OCI-LY7 (cell line): ENCODE measurements around the gene KCNQ1. TPM values are rescaled to one million over a fixed set of nuclear protein-coding genes. Genes with fewer than 3 reads are reported as not detected.

ENCODE experiments used
- BruUV-seq: library from RNA; stranded (reverse); fragments of 400-500 nt; replicated peaks from 2 replicates; lab custom pipeline; 2021; lab: Mats Ljungman, UMichigan
- CTCF ChIA-PET: fragments of 300-600 bp; sonication (Branson Sonifier 250); formaldehyde crosslinking; loops from one replicate; lab custom pipeline; 2022; ENCODE audit warnings: antibody characterized with exemption; ENCODE audit not compliant: unreplicated experiment; lab: Charles Lee
- POLR2A ChIA-PET: fragments of 300-600 bp; sonication (Branson Sonifier 250); formaldehyde crosslinking; loops from one replicate; lab custom pipeline; 2022; ENCODE audit warnings: antibody characterized with exemption; lab: Charles Lee
- DNase-seq: peaks from one replicate; pipeline ENCODE4 v3.0.0-alpha.2; 2015; ENCODE audit warnings: low spot score
- H2AFZ ChIP-seq: fragments of 200-600 bp; sonication (generic), shearing (Covaris generic); 2 replicates; pipeline ENCODE4 v1.6.1; 2014; ENCODE audit warnings: mild to moderate bottlenecking, antibody characterized with exemption, low read length, moderate library complexity
- H3K27ac ChIP-seq: fragments of 200-600 bp; sonication (generic); 2 replicates; pipeline ENCODE4 v1.5.1; 2014; ENCODE audit warnings: mixed run types, low read depth, mild to moderate bottlenecking, moderate library complexity, low read length, inconsistent platforms; ENCODE audit not compliant: poor library complexity, severe bottlenecking
- H3K36me3 ChIP-seq: fragments of 200-600 bp; sonication (generic); 2 replicates; pipeline ENCODE4 v1.6.1; 2014; ENCODE audit warnings: mild to moderate bottlenecking, antibody characterized with exemption, low read length, moderate library complexity, mixed read lengths; ENCODE audit not compliant: insufficient read depth
- H3K4me1 ChIP-seq: fragments of 200-600 bp; sonication (generic); 2 replicates; pipeline ENCODE4 v1.5.1; 2014; ENCODE audit warnings: mild to moderate bottlenecking, low read length; ENCODE audit not compliant: insufficient read depth, poor library complexity, severe bottlenecking
- H3K4me2 ChIP-seq: fragments of 200-600 bp; sonication (generic); 2 replicates; pipeline ENCODE4 v1.6.1; 2014; ENCODE audit warnings: mild to moderate bottlenecking, low read length
- H3K4me3 ChIP-seq: fragments of 200-600 bp; sonication (generic); 2 replicates; pipeline ENCODE4 v1.5.1; 2014; ENCODE audit warnings: mild to moderate bottlenecking, low read depth, low read length; ENCODE audit not compliant: poor library complexity, severe bottlenecking
- H3K79me2 ChIP-seq: fragments of 200-600 bp; sonication (generic); 2 replicates; pipeline ENCODE4 v1.6.1; 2016; ENCODE audit warnings: low read depth, mild to moderate bottlenecking, low read length, moderate library complexity, mixed read lengths; ENCODE audit not compliant: insufficient read depth
- H3K9me2 ChIP-seq: fragments of 200-600 bp; sonication (generic); 2 replicates; pipeline ENCODE4 v1.6.1; 2016; ENCODE audit warnings: mild to moderate bottlenecking, low read length, mixed read lengths; ENCODE audit not compliant: insufficient read depth
- H3K9me3 ChIP-seq: fragments of 200-600 bp; sonication (generic); 2 replicates; pipeline ENCODE4 v1.6.1; 2014; ENCODE audit warnings: mild to moderate bottlenecking, mixed run types, low read length, mixed read lengths
- H4K20me1 ChIP-seq: fragments of 200-600 bp; sonication (generic); 2 replicates; pipeline ENCODE4 v1.6.1; 2014; ENCODE audit warnings: mild to moderate bottlenecking, antibody characterized with exemption, low read length, moderate library complexity, mixed read lengths; ENCODE audit not compliant: insufficient read depth
- EZH2phosphoT487 ChIP-seq: fragments of 200-600 bp; sonication (generic); IDR thresholded peaks from 2 replicates; pipeline ENCODE4 v1.6.1; 2018; ENCODE audit warnings: low read depth, borderline replicate concordance, mild to moderate bottlenecking, mixed run types, antibody characterized with exemption, low read length, moderate library complexity, mixed read lengths
- intact Hi-C: fragments of 100-400 bp; cut with micrococcal nuclease; formaldehyde crosslinking; loops from one replicate; pipeline ENCODE4 v1.10.0; 2022; ENCODE audit not compliant: unreplicated experiment
- total RNA-seq, 2 experiments: library from RNA; depleted of rRNA in 1 of 2; stranded (reverse); fragments of >200 nt in 1 of 2; shearing (Covaris generic) in 1 of 2; gene quantifications; 2 replicates each; pipeline ENCODE4 v1.2.3, GENCODE V29; 2014 to 2022
- TF ChIP-seq, protein P1 (sequence below): fragments of 200-600 bp; sonication (generic); conservative IDR thresholded peaks from 2 replicates; pipeline ENCODE4 v1.5.1; 2014; ENCODE audit warnings: mild to moderate bottlenecking, antibody characterized with exemption, low read length, moderate library complexity, mixed read lengths

The KCNQ1 gene
- total RNA-seq, 2 experiments from 2014 or later, result 0.22 to 1.3 TPM

DNA sequence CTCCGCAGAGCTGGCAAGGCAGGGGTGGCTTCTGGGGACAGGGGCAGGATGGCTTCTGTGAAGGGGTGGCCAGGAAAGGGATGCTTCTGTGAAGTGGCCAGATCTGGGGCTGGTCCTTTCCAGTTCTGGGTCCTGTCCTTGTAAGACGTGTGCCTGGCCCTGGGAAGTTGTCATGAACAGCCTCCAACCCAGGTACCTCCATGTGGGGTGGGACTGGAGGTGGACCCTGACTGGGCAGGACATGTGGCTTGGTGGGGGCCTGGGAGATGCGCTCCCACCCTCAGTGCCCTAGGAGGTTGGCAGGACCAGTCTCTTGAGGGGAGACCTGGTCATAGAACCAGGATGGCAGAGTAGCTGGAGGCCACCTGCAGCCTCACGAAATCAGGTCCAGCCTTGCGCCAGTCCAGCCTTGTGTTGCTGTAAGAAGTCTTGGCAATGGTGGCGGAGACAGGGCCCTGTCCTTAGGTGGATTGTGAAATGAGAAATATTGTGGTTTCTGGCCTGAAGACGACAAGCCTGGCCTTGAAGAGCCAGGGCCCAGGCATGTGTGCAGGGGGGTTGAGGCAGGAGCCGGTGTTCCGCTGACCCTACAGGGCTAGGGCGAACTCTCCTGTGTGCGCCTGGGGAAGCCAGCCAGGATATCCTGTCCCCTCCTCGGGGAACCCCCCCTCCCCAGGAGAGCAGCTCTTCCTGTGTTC lies 2.6 kb downstream of the KCNQ1 start:
- no peaks in the 10 kb centered on the region for H3K9me3 ChIP-seq
- no peaks in the 10 kb centered on the region for H3K9me2 ChIP-seq
- POLR2A ChIA-PET, result no interaction called here
- no peak overlapping the region for H3K27ac ChIP-seq
- CTCF ChIA-PET, result no interaction called here
- H3K36me3 ChIP-seq, result no peaks in the 10 kb centered on the region
- BruUV-seq, result no TSS peak
- peaks cover 21% of the 10 kb centered on the region for H3K4me1 ChIP-seq
- TF ChIP-seq, protein P1, sequence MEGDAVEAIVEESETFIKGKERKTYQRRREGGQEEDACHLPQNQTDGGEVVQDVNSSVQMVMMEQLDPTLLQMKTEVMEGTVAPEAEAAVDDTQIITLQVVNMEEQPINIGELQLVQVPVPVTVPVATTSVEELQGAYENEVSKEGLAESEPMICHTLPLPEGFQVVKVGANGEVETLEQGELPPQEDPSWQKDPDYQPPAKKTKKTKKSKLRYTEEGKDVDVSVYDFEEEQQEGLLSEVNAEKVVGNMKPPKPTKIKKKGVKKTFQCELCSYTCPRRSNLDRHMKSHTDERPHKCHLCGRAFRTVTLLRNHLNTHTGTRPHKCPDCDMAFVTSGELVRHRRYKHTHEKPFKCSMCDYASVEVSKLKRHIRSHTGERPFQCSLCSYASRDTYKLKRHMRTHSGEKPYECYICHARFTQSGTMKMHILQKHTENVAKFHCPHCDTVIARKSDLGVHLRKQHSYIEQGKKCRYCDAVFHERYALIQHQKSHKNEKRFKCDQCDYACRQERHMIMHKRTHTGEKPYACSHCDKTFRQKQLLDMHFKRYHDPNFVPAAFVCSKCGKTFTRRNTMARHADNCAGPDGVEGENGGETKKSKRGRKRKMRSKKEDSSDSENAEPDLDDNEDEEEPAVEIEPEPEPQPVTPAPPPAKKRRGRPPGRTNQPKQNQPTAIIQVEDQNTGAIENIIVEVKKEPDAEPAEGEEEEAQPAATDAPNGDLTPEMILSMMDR, result no peak
- TF ChIP-seq EZH2phosphoT487, result no peak
- peak overlapping the region; percentile 82 for H2AFZ ChIP-seq
- DNase-seq, result no peak
- peak overlapping the region; percentile 41 for H3K4me3 ChIP-seq
- intact Hi-C loops, result no loop called here
- H3K79me2 ChIP-seq, result no peaks in the 10 kb centered on the region
- H4K20me1 ChIP-seq, result no peaks in the 10 kb centered on the region
- peak overlapping the region; percentile 38 for H3K4me2 ChIP-seq

- no peaks in the 10 kb centered on the region for H4K20me1 ChIP-seq
- no peak for DNase-seq
- no peaks in the 10 kb centered on the region for H3K9me2 ChIP-seq
- peaks cover 21% of the 10 kb centered on the region for H3K4me1 ChIP-seq
- POLR2A ChIA-PET, result no interaction called here
- CTCF ChIA-PET, result no interaction called here
- no peaks in the 10 kb centered on the region for H3K9me3 ChIP-seq
- H3K79me2 ChIP-seq, result no peaks in the 10 kb centered on the region
- H3K4me3 ChIP-seq, result no peak overlapping the region
- H3K27ac ChIP-seq, result no peak overlapping the region
- H3K36me3 ChIP-seq, result no peaks in the 10 kb centered on the region
- intact Hi-C loops, result no loop called here
- BruUV-seq, result no TSS peak
- no peak overlapping the region for H2AFZ ChIP-seq
- TF ChIP-seq EZH2phosphoT487, result no peak
- TF ChIP-seq, protein P1, result no peak
- no peak overlapping the region for H3K4me2 ChIP-seq
These were observed 3.3 kb downstream of the KCNQ1 start for GRCh38 chr11:2447951-2448650.
